ENCODE data around the gene CALML3.
"Not testable (repeated sequence)": the region's sequence is repeated elsewhere in the genome, so short reads cannot be mapped to it uniquely, and the experiment has no call there.

Gene CALML3

GRCh38 chr10:5557799-5558771 lies 33.3 kb downstream of the CALML3 start:
- Histone ChIP-seq H3K36me3 (ENCODE audit: control insufficient read depth, low read depth, low read length) (no peaks in the 10 kb centered on the region), H3K27me3 (ENCODE audit: control insufficient read depth, insufficient read depth, low read length) (no peaks in the 10 kb centered on the region), H3K9ac (ENCODE audit: low read length) (no peak overlapping the region), H3K4me1 (ENCODE audit: control insufficient read depth, low read depth, low read length) (no peaks in the 10 kb centered on the region), H3K27ac (ENCODE audit: low read length) (no peak overlapping the region), H3K4me3 (ENCODE audit: low read length) (no peak overlapping the region), H3K9me3 (ENCODE audit: control insufficient read depth, low read depth, low read length) (no peaks in the 10 kb centered on the region)

- not testable (repeated sequence) for H3K4me1 ChIP-seq (ENCODE audit: control insufficient read depth, low read depth, low read length); H3K9me3 ChIP-seq (ENCODE audit: control insufficient read depth, low read depth, low read length); H3K9ac ChIP-seq (ENCODE audit: low read length)
Measured at GRCh38 chr10:5559022-5559421, 34.3 kb downstream of the CALML3 start.

GRCh38 chr10:5559642-5560141 lies 34.9 kb downstream of the CALML3 start:
- Histone ChIP-seq H3K4me1 (ENCODE audit: control insufficient read depth, low read depth, low read length) (no peaks in the 10 kb centered on the region), H3K9ac (ENCODE audit: low read length) (no peak overlapping the region), H3K4me3 (ENCODE audit: low read length) (no peak overlapping the region), H3K9me3 (ENCODE audit: control insufficient read depth, low read depth, low read length) (no peaks in the 10 kb centered on the region), H3K27ac (ENCODE audit: low read length) (no peak overlapping the region), H3K36me3 (ENCODE audit: control insufficient read depth, low read depth, low read length) (no peaks in the 10 kb centered on the region), H3K27me3 (ENCODE audit: control insufficient read depth, insufficient read depth, low read length) (no peaks in the 10 kb centered on the region)

More at GRCh38 chr10:5559022-5559421, 34.3 kb downstream of the CALML3 start:
- H3K27me3 ChIP-seq (ENCODE audit: control insufficient read depth, insufficient read depth, low read length); H3K27ac ChIP-seq (ENCODE audit: low read length); H3K36me3 ChIP-seq (ENCODE audit: control insufficient read depth, low read depth, low read length); H3K4me3 ChIP-seq (ENCODE audit: low read length): not testable (repeated sequence)

GRCh38 chr10:5560142-5560816 lies 35.5 kb downstream of the CALML3 start:
- Histone ChIP-seq H3K27ac (ENCODE audit: low read length) (no peak overlapping the region), H3K9me3 (ENCODE audit: control insufficient read depth, low read depth, low read length) (no peaks in the 10 kb centered on the region), H3K36me3 (ENCODE audit: control insufficient read depth, low read depth, low read length) (no peaks in the 10 kb centered on the region), H3K9ac (ENCODE audit: low read length) (no peak overlapping the region), H3K4me3 (ENCODE audit: low read length) (no peak overlapping the region), H3K27me3 (ENCODE audit: control insufficient read depth, insufficient read depth, low read length) (no peaks in the 10 kb centered on the region), H3K4me1 (ENCODE audit: control insufficient read depth, low read depth, low read length) (no peaks in the 10 kb centered on the region)

- no peak overlapping the region for H3K9ac ChIP-seq (ENCODE audit: low read length)
- H3K4me3 ChIP-seq (ENCODE audit: low read length) = no peak overlapping the region
- no peak overlapping the region for H3K27ac ChIP-seq (ENCODE audit: low read length)
- no peaks in the 10 kb centered on the region for H3K4me1 ChIP-seq (ENCODE audit: control insufficient read depth, low read depth, low read length)
- H3K9me3 ChIP-seq (ENCODE audit: control insufficient read depth, low read depth, low read length) = no peaks in the 10 kb centered on the region
- no peaks in the 10 kb centered on the region for H3K27me3 ChIP-seq (ENCODE audit: control insufficient read depth, insufficient read depth, low read length)
- no peaks in the 10 kb centered on the region for H3K36me3 ChIP-seq (ENCODE audit: control insufficient read depth, low read depth, low read length)
Measured at GRCh38 chr10:5560817-5561703, 36.3 kb downstream of the CALML3 start.

GRCh38 chr10:5561704-5562645 lies 37.2 kb downstream of the CALML3 start:
- Histone ChIP-seq H3K36me3 (ENCODE audit: control insufficient read depth, low read depth, low read length) (no peaks in the 10 kb centered on the region), H3K4me1 (ENCODE audit: control insufficient read depth, low read depth, low read length) (no peaks in the 10 kb centered on the region), H3K9me3 (ENCODE audit: control insufficient read depth, low read depth, low read length) (no peaks in the 10 kb centered on the region), H3K4me3 (ENCODE audit: low read length) (no peak overlapping the region), H3K27me3 (ENCODE audit: control insufficient read depth, insufficient read depth, low read length) (no peaks in the 10 kb centered on the region), H3K9ac (ENCODE audit: low read length) (no peak overlapping the region), H3K27ac (ENCODE audit: low read length) (no peak overlapping the region)

GRCh38 chr10:5563321-5563961 lies 38.7 kb downstream of the CALML3 start:
- H3K9me3 ChIP-seq (ENCODE audit: control insufficient read depth, low read depth, low read length) = no peaks in the 10 kb centered on the region
- no peak overlapping the region for H3K9ac ChIP-seq (ENCODE audit: low read length)
- no peak overlapping the region for H3K27ac ChIP-seq (ENCODE audit: low read length)
- H3K27me3 ChIP-seq (ENCODE audit: control insufficient read depth, insufficient read depth, low read length) = no peaks in the 10 kb centered on the region
- no peaks in the 10 kb centered on the region for H3K4me1 ChIP-seq (ENCODE audit: control insufficient read depth, low read depth, low read length)
- H3K4me3 ChIP-seq (ENCODE audit: low read length) = no peak overlapping the region
- no peaks in the 10 kb centered on the region for H3K36me3 ChIP-seq (ENCODE audit: control insufficient read depth, low read depth, low read length)

- no peak overlapping the region for H3K27ac ChIP-seq (ENCODE audit: low read length)
- no peak overlapping the region for H3K9ac ChIP-seq (ENCODE audit: low read length)
- no peaks in the 10 kb centered on the region for H3K36me3 ChIP-seq (ENCODE audit: control insufficient read depth, low read depth, low read length)
- no peak overlapping the region for H3K4me3 ChIP-seq (ENCODE audit: low read length)
- no peaks in the 10 kb centered on the region for H3K27me3 ChIP-seq (ENCODE audit: control insufficient read depth, insufficient read depth, low read length)
- no peaks in the 10 kb centered on the region for H3K4me1 ChIP-seq (ENCODE audit: control insufficient read depth, low read depth, low read length)
- H3K9me3 ChIP-seq (ENCODE audit: control insufficient read depth, low read depth, low read length) = no peaks in the 10 kb centered on the region
Measured at GRCh38 chr10:5563991-5564536, 39.3 kb downstream of the CALML3 start.

GRCh38 chr10:5564537-5565204 lies 39.9 kb downstream of the CALML3 start:
- Histone ChIP-seq H3K9ac (ENCODE audit: low read length) (no peak overlapping the region), H3K9me3 (ENCODE audit: control insufficient read depth, low read depth, low read length) (no peaks in the 10 kb centered on the region), H3K27ac (ENCODE audit: low read length) (no peak overlapping the region), H3K4me3 (ENCODE audit: low read length) (no peak overlapping the region), H3K27me3 (ENCODE audit: control insufficient read depth, insufficient read depth, low read length) (no peaks in the 10 kb centered on the region), H3K4me1 (ENCODE audit: control insufficient read depth, low read depth, low read length) (no peaks in the 10 kb centered on the region), H3K36me3 (ENCODE audit: control insufficient read depth, low read depth, low read length) (no peaks in the 10 kb centered on the region)

- Histone ChIP-seq H3K9me3 (ENCODE audit: control insufficient read depth, low read depth, low read length) (no peaks in the 10 kb centered on the region), H3K27ac (ENCODE audit: low read length) (no peak overlapping the region), H3K4me3 (ENCODE audit: low read length) (no peak overlapping the region), H3K27me3 (ENCODE audit: control insufficient read depth, insufficient read depth, low read length) (no peaks in the 10 kb centered on the region), H3K4me1 (ENCODE audit: control insufficient read depth, low read depth, low read length) (no peaks in the 10 kb centered on the region), H3K9ac (ENCODE audit: low read length) (no peak overlapping the region), H3K36me3 (ENCODE audit: control insufficient read depth, low read depth, low read length) (no peaks in the 10 kb centered on the region)
Measured at GRCh38 chr10:5565205-5565545, 40.4 kb downstream of the CALML3 start.

All from iPS-18a (cell line).